HS-27A (cell line): ENCODE data around the gene ORC3.
"Not testable (repeated sequence)": the region's sequence is repeated elsewhere in the genome, so short reads cannot be mapped to it uniquely, and the experiment has no call there.

ENCODE experiments used
- DNase-seq: peaks from one replicate; pipeline ENCODE4 v3.0.0-alpha.2; 2012; ENCODE audit warnings: low read depth, missing footprints

The ORC3 gene

DNA sequence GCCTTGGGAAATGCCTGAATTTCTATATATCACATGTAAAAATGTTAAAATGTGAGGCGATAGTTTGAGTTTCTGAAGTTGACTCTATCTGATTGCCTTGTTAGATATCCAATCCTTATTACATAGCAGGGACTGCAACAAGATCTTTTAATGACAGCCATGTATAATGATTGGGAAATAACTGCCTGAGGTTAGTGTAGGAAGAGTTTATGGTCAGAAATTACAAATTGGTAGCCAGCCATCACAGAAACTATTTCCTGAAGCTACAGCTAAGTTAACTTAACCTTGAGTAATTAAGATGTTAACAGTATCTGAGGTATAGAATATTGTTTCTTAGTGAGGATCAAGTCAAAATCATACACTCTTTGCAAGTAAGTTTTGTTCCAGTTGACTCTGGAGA, 71.1 kb downstream of the ORC3 start:
- no peak for DNase-seq

GRCh38 chr6:87661503-87661902, 71.6 kb downstream of the ORC3 start:
- DNase-seq = no peak

DNA sequence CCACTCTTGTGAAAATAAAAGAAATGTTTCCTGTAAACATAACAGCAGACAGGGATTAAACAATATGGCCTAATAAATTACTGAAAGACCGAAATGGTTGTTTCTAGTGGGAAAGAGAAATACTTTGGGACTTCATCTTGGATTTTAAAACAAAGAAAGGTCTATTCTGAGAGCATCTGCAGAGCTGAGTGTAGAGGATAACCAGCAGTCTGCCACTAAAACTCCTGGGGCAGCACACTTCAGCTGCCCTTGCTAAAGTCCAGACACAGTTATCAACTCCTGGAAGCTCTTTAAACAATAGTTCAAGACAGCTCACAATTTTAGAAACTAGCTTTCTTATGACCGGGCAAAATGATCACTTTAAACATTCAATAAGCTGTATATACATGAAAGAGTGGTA, 73.5 kb downstream of the ORC3 start:
- DNase-seq = no peak

- DNase-seq = no peak
These were observed 75.1 kb downstream of the ORC3 start for GRCh38 chr6:87664921-87665485.

GRCh38 chr6:87667032-87667431, 77.1 kb downstream of the ORC3 start:
- DNase-seq = no peak

DNA sequence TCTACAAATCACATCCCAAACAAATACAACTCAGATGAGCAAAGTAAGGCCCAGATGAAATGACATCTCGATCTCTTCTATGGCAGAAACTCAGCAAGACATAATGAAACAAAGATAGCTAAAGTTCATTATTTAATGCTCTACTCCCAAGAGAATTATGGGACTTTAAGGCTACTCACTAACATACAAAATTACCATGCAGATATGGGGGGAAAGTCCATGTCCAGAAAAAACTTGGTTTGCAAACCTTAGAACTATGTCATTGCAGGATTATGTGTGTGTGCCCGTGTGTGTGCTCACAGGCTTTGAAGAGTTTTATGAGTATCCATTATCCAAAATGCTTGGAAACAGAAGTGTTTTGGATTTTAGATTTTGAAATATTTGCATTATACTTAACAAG, 78.1 kb downstream of the ORC3 start:
- no peak for DNase-seq

- no peak for DNase-seq
These were observed 79.1 kb downstream of the ORC3 start for GRCh38 chr6:87669051-87669450.

GRCh38 chr6:87670707-87671106, 80.8 kb downstream of the ORC3 start:
- DNase-seq = no peak

GRCh38 chr6:87671555-87672029, 81.7 kb downstream of the ORC3 start:
- DNase-seq = no peak

- DNase-seq = no peak
These were observed 82.7 kb downstream of the ORC3 start for GRCh38 chr6:87672641-87673040.

DNA sequence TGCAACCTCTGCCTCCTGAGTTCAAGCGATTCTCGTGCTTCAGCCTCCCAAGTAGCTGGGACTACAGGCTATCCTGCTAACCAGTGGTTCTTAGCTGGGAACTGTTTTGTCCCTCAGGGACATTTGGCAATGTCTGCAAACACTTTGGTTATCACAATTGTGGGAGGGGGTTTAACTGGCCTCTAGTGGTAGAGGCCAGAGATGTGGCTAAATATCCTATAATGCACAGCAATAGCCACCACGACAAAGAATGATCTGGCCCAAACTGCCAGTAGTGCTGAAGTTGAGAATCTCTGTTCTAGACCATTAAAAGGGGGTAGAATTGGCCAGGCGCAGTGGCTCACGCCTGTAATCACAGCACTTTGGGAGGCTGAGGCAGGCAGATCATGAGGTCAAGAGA, 83.3 kb downstream of the ORC3 start:
- no peak for DNase-seq

DNA sequence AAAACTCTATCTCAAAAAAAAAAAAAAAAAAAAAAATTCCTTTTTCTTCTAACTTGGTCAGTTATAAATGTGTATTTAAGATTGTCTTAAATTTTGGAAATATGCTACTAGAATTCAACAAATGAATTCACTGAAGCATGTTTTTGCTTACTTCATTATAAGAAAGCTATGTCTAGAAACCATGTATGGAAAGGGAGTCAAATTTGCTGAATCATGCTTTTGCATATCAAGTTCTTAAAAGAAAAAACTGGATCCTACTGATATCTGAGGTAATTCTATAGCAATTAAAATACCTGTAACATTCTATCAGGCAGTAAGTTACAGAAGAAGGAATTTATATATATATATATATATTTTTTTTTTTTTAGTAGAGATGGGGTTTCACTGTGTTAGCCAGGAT, 84.4 kb downstream of the ORC3 start:
- no peak for DNase-seq

GRCh38 chr6:87675004-87675681, 85.2 kb downstream of the ORC3 start:
- no peak for DNase-seq

- DNase-seq = no peak
These were observed 92.4 kb downstream of the ORC3 start for GRCh38 chr6:87682310-87682709.

DNA sequence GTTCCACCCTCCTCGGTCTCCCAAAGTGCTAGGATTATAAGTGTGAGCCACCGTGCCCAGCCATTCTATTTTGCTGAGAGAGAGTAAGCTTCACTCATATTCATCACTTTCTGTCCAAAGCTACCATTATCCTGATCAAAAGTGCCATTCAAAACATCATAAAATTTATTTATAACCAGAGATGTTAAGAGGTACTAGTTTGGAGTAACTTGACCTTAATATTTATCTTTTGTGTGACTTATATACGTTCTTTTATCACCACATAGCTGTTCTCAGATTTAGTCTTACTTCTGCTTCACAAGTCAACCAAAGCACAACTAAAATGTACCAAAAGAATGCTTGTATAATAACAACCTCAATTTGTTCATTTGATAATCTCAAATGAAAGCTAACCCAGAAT, 94.0 kb downstream of the ORC3 start:
- no peak for DNase-seq

DNA sequence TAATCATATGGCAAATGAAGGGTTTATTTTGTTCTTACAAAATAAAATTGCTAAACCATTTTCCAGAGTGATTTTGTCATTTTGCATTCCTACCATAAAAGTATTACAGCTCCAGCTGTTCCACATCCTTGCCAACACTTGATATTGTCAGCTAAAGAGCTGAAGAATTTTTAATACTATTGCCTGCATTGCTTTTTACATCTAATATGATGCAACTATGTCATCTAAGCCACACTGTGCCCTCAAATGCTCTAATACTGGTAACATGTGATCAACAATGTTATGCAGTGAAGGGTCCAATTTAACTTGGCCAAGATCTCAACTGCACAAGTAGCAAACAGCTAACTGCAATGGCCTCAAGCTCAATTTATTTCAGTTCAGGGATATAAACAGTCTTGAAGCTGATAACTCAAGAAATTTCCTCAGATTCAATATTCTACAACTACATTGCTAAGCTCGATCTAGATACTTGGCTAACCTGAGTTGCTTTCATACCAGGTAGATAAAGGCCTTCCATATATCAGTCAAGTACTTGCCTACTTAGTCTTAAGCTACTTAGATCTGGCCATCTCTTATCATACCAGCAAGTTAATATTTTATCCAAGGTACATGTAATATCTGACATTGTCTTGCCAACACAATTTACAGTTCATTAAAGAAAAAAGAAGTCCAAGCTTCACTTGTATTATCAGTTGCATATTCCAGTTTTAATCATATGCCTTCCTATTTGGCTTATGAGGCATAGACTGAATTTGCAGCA, 95.1 kb downstream of the ORC3 start:
- DNase-seq = no peak

DNA sequence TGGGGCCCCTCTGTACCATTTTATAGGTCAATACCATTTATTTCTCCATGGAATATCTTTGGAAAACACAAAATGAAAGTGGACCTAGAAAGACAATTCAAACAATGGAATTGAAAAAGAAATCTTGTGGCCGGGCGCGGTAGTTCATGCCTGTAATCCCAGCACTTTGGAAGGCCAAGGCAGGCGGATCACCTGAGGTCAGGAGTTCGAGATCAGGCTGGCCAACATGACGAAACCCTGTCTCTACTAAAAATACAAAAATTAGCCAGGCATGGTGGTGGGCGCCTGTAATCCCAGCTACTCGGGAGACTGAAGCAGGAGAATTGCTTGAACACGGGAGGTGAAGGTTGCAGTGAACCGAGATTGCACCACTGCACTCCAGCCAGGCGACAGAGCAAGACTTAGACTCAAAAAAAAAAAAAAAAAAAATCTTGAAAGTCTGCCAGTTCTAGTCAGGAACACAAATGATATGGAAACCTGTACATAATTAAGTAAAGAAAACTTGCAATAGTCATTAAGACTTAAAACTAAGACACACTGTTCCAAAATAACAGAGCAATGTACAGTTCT, 96.8 kb downstream of the ORC3 start:
- DNase-seq = not testable (repeated sequence)

DNA sequence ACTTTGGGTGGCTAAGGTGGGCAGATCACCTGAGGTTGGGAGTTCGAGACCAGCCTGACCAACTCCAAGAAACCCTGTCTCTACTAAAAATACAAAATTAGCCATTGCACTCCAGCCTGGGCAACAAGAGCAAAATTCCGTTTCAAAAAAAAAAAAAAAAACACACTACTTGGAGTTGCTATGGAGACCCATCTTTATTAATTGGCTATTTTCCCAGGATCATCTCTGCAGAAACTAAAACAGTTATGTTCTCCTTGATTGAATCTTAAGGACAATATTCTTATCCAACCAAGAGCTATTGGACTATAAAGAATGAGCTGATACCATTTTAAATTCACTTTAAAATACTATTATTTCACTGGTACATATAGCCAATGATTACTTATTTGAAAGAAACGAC, 97.4 kb downstream of the ORC3 start:
- no peak for DNase-seq

DNA sequence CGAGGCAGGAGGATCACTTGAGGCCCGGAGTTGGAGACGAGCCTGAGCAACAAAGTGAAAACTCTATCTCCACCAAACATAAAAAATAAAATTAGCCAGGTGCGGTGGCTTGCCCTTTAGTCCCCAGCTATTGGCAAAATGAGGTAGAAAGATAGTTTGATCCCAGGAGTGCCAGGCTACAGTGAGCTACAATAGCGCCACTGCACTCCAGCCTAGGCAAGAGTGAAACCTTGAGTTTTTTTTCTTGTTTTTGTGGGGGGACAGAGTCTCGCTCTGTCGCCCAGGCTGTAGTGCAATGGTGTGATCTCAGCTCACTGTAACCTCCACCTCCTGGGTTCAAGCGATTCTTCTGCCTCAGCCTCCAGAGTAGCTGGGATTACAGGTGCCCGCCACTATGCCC, 98.0 kb downstream of the ORC3 start:
- not testable (repeated sequence) for DNase-seq

DNA sequence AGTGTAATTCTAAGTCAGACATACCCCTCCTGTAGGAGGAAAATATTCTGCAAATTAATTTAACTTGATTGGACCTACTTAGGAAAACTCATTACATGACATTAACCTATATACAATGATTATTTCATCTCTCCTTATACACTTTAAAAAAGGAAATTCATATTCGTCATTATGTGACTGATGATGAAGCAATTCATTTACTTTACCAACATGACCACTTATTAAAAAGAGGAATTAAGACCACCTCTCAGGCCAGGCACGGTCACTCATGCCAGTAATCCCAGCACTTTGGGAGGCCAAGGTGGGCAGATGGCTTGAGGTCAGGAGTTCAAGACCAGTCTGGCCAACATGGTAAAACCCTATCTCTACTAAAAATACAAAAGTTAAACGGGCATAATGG, 100.5 kb downstream of the ORC3 start:
- no peak for DNase-seq

DNA sequence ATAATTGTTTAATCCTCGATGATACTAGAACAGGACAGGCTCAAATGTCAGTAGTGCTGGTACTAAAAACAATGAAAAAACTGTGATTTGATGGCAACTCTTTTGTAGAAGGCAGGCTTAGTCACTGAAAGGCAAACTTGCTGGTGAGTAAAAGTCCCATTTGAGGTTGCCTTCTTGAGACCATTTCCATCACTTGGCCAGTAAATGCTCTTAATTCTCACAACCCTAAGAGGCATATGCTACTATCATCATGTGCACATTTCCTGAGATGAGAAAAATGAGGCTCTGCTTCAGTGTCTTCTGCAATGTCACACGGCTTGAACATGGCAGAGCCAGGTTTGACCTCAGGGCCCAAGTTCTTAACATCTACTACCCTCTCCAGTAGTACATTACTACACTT, 102.2 kb downstream of the ORC3 start:
- DNase-seq = no peak

DNA sequence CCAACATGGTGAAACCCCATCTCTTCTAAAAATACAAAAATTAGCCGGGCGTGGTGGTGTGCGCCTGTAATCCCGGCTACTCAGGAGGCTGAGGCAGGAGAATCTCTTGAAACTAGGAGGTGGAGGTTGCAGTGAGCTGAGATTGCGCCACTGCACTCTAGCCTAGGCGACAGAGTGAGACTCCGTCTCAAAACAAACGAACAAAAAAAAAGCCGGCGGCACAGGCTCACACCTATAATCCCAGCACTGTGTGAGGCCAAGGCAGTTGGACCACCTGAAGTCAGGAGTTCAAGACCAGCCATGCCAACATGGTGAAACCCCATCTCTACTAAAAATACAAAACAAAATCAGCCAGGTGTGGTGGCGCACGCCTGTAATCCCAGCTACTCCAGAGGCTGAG, 106.9 kb downstream of the ORC3 start:
- DNase-seq = not testable (repeated sequence)
